Measurements from ENCODE around the gene UQCRFS1.

DNA sequence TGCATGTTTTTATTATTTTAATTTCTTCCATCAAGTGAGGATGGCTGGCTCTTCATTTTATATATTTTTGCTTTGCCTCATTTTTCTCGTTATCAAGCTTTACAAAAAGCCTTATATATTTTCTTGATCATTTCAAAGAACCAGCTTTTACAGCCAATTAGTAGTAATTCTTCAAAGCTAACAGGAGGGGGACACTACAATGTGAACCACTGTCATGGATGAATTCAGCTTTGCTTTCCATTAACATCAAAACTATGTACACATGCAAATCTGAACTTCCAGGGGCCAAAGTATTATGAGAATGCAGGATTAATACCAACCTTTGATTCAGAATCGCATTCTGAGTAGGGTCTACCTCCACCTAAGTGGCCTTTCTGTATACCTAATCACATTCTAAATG is 11.1 kb downstream of the UQCRFS1 start:
- TF ChIP-seq, protein P1, sequence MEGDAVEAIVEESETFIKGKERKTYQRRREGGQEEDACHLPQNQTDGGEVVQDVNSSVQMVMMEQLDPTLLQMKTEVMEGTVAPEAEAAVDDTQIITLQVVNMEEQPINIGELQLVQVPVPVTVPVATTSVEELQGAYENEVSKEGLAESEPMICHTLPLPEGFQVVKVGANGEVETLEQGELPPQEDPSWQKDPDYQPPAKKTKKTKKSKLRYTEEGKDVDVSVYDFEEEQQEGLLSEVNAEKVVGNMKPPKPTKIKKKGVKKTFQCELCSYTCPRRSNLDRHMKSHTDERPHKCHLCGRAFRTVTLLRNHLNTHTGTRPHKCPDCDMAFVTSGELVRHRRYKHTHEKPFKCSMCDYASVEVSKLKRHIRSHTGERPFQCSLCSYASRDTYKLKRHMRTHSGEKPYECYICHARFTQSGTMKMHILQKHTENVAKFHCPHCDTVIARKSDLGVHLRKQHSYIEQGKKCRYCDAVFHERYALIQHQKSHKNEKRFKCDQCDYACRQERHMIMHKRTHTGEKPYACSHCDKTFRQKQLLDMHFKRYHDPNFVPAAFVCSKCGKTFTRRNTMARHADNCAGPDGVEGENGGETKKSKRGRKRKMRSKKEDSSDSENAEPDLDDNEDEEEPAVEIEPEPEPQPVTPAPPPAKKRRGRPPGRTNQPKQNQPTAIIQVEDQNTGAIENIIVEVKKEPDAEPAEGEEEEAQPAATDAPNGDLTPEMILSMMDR (IDR thresholded peaks at IDR 0.05): no peak
- no peak for TF ChIP-seq EZH2 (IDR thresholded peaks at IDR 0.05; ENCODE audit: borderline replicate concordance, insufficient read depth, low read depth, low read length, poor library complexity, severe bottlenecking)

Data from B cell (primary cell).